Measurements from ENCODE around the gene OCSTAMP.

OCSTAMP gene, protein sequence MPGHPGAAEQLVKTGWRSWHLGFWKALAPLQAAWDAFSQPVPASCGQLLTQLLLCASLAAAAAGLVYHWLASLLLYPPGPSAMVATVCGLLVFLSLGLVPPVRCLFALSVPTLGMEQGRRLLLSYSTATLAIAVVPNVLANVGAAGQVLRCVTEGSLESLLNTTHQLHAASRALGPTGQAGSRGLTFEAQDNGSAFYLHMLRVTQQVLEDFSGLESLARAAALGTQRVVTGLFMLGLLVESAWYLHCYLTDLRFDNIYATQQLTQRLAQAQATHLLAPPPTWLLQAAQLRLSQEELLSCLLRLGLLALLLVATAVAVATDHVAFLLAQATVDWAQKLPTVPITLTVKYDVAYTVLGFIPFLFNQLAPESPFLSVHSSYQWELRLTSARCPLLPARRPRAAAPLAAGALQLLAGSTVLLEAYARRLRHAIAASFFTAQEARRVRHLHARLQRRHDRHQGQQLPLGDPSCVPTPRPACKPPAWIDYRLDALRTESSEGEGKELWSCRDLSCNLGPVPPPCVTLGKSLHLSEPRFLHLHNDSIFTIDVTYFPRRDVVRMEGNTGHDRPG

DNA sequence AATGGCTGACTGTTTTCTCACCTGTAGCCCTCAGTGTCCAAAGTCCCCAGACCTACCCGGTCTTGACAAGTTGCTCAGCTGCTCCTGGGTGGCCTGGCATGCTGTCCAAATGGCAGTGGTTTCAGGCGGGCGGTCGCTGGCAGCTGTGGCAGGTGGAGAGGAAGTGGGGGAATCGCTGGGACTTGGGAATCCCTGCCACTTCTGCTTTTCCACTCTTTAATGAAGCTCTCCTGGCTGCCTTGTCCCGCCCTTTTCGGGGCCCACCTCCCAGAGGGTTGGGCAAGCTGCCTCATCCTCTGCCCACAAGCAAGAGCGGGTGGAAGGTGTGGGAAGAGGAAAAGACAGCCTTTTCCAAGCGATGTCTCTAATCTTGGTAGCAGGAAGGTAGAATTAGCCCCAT is at the start of gene OCSTAMP:
Gene OCSTAMP (minus strand): TSS at position 194 of the 400 bp plus-strand sequence. CDS start 94 bp downstream, at position 100.
- peaks cover 36 to 53% of the 10 kb centered on the region in 2 donors for H3K4me1 Mint-ChIP-seq

DNA sequence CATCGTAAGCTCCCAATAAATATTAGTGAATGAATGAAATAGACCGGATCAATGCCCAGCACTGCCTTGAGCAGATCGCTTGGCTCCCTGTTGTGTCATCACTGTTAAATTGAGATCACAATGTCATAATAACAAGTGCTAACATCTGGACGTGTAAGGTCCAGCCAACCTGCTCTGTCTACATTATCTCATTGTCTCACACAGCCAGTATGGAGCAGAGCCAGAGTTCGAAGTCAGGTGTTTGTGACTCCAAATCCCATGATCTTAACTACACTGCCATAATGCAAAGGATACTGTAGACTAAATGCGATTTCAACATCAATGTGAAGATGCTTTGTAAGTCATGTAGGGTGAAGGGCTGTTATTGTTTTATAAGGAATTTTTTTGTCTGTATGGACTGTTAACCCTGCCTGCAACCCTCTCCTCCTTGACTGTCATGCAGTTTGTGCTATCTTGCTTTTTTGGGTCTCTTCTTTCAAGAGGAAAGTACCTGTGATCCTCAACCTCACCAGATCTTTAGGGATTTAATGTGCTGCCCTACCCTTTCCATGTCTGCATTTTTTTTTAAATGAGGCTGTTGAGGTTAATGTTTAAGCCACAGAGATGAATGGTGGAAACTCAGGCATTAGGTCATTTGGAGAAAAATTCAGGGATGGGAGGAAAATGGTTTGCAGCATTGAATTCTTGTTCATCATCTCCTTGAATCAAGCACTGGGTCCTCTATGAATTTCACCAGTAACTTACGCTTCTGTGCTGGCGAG is 49.0 kb upstream of the OCSTAMP start:
- H3K27ac Mint-ChIP-seq = no peak overlapping the region

More for the DNA sequence above, at the start of gene OCSTAMP:
- ATAC-seq (replicated peaks) (no peak), DNase-seq (no peak)
- H3K4me3 Mint-ChIP-seq = peak within 1 kb of the TSS in 1 of 2 donors; percentile 26
- no peaks in the 10 kb centered on the region for H3K36me3 Mint-ChIP-seq
- no peak within 1 kb of the TSS for H3K27ac Mint-ChIP-seq
- no peaks in the 10 kb centered on the region for H3K9me3 Mint-ChIP-seq
- H3K27me3 Mint-ChIP-seq = no peaks in the 10 kb centered on the region

DNA sequence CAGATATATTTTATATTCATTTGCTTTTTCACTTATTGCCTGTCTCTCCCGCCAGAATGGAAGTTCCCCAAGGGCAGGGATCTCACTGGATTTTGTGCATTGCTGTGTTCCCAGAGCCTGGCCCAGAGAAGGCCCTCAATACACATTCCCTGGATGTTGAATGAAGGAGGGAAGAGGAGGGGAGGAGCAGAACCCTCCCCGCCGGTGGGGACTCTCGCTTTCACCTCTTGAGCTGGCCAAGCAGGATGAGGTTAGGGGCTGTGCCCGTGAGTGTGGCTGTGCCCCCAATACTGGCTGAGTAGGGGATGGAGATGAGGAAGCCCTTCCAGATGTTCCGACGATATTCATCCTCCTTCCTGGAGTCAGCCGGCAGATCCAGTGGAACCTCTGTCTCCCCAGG is 45.5 kb upstream of the OCSTAMP start:
- no peak for DNase-seq
- Mint-ChIP-seq H3K27me3 (peaks cover 32 to 37% of the 10 kb centered on the region in 2 donors), H3K4me3 (no peak overlapping the region), H3K27ac (no peak overlapping the region), H3K4me1 (no peaks in the 10 kb centered on the region), H3K9me3 (peaks cover 0 to 2% of the 10 kb centered on the region in 2 donors), H3K36me3 (no peaks in the 10 kb centered on the region)
- ATAC-seq (replicated peaks) = no peak

More for the DNA sequence above, 49.0 kb upstream of the OCSTAMP start:
- Mint-ChIP-seq H3K4me1 (no peaks in the 10 kb centered on the region), H3K4me3 (no peak overlapping the region), H3K36me3 (no peaks in the 10 kb centered on the region), H3K27me3 (peaks cover 33 to 42% of the 10 kb centered on the region in 2 donors), H3K9me3 (peaks cover 0 to 2% of the 10 kb centered on the region in 2 donors)
- ATAC-seq (replicated peaks) = no peak
- DNase-seq = no peak

GRCh38 chr20:46594725-46595124 is 44.3 kb upstream of the OCSTAMP start:
- H3K4me3 Mint-ChIP-seq = no peak overlapping the region

DNA sequence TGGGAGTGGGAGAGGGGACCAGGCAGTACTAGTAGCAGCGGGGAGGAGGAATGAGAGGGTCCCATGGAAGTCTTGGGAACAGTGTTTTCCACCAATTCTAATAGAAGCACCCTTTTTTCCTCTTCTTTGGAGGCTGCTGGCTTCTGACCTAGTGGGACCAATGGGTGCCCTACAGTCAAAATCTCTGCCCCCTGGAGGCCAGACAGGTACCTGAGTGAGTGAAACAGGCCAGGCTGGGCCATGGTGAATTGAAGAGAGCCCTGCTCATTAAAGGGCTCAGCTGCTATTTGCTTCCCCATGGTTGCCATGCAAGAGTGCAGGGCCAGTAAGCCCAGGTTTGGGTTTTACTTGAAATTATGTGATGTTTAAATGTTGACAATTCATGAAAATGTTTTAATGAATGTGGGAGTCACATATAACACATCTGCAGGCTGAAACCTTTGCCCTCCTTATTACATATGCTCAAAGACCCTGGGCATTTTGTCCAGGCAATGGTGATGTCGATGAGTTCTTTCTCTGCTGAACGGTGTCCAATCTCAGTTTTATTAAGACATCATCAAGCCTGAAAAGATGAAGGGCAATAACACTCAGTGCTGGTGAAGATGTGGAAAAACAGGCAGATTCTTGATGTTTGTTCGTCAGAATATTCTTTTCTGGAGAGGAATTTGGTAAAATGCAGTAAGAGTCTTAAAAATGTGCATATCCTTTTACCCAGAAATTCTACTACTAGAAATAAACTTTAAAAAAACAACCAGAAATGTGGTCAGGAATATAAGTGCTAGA is 42.3 kb upstream of the OCSTAMP start:
- H3K9me3 Mint-ChIP-seq = no peaks in the 10 kb centered on the region

More at GRCh38 chr20:46594725-46595124, 44.3 kb upstream of the OCSTAMP start:
- Mint-ChIP-seq H3K4me1 (no peaks in the 10 kb centered on the region), H3K36me3 (no peaks in the 10 kb centered on the region), H3K27ac (no peak overlapping the region), H3K9me3 (no peaks in the 10 kb centered on the region), H3K27me3 (peaks cover 25 to 27% of the 10 kb centered on the region in 2 donors)
- ATAC-seq (replicated peaks) (no peak), DNase-seq (no peak)

DNA sequence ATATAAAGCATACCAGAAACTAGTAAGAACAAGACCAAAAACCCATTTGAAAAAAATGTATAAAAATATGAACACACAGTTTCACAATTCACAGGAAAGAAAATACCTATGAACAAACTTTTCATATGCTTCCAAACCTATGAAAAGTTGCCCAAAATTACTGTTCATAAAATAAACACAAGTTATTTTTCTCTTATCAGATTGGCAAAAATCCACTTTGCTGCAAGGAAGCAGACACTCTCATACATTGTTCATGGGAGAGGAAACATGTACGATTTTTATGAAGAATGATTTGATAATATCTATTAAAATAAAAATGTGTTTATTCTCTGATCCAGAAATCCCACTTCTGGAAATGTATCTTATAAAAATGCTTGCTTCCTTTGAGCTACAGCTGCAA is 40.0 kb upstream of the OCSTAMP start:
- DNase-seq (no peak), ATAC-seq (replicated peaks) (no peak)
- H3K4me3 Mint-ChIP-seq = no peak overlapping the region
- H3K36me3 Mint-ChIP-seq = no peaks in the 10 kb centered on the region
- H3K27ac Mint-ChIP-seq = no peak overlapping the region
- H3K9me3 Mint-ChIP-seq = no peaks in the 10 kb centered on the region
- H3K27me3 Mint-ChIP-seq = peaks cover 7 to 10% of the 10 kb centered on the region in 2 donors
- H3K4me1 Mint-ChIP-seq = no peaks in the 10 kb centered on the region

More for the DNA sequence above, 42.3 kb upstream of the OCSTAMP start:
- no peak overlapping the region for H3K27ac Mint-ChIP-seq
- no peaks in the 10 kb centered on the region for H3K4me1 Mint-ChIP-seq
- peaks cover 16 to 17% of the 10 kb centered on the region in 2 donors for H3K27me3 Mint-ChIP-seq
- no peaks in the 10 kb centered on the region for H3K36me3 Mint-ChIP-seq
- peak; percentile 61 to 76 for ATAC-seq (replicated peaks)
- no peak for DNase-seq
- H3K4me3 Mint-ChIP-seq = no peak overlapping the region

DNA sequence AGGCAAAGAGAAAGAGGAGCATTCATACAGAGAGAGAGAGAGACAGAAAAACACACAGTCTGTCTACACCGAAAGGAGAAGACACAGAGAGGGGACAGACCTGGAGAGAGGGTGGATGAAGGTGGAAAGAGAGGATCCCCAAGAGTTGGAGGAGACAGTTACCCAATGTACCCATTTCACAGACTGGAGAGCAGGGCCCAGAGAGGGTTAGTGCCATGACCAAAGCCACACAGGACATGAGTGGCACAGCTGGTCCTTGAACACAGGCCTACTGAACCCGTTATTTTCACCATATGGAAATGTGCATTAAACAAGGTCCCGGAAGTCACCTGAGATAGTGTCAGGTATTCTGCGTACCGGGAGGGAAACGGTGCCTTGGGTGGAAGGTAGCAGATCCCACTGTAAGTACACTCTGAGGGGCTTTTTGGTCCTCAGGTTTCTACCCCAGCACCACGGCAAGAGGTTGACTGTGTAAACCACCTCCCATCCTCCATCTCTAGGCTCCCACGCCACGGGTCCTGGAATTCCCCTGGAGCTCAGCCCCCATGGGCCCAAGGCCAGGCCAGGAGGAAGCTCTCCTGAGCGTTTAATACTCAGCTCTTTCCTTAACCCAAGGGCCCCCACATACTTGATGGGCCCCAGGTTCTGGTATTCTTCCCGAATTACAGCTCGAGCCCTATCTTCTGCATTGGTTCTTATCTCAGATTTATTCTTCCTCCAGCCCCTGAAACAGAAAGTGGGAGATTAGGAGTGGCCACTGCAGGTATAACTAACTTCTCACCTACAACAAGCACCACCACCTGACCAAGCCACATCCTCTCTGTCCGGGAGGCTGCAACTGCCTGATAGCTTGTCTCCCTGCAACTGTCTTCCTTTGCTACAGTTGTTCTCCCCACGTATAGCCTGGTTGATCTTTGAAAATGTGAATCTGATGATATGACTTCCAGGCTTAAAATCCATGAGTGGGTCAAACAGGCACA is 38.4 kb upstream of the OCSTAMP start:
- no peak overlapping the region for H3K4me3 Mint-ChIP-seq
- H3K36me3 Mint-ChIP-seq = no peaks in the 10 kb centered on the region
- no peaks in the 10 kb centered on the region for H3K9me3 Mint-ChIP-seq
- no peak for ATAC-seq (replicated peaks)
- peaks cover 0 to 5% of the 10 kb centered on the region in 2 donors for H3K27me3 Mint-ChIP-seq
- H3K27ac Mint-ChIP-seq = no peak overlapping the region
- no peaks in the 10 kb centered on the region for H3K4me1 Mint-ChIP-seq
- no peak for DNase-seq

- Mint-ChIP-seq H3K4me3 (no peak overlapping the region), H3K27me3 (peaks cover 0 to 5% of the 10 kb centered on the region in 2 donors), H3K9me3 (no peaks in the 10 kb centered on the region), H3K36me3 (no peaks in the 10 kb centered on the region), H3K4me1 (no peaks in the 10 kb centered on the region), H3K27ac (no peak overlapping the region)
- DNase-seq = no peak
- no peak for ATAC-seq (replicated peaks)
These were observed 37.5 kb upstream of the OCSTAMP start for GRCh38 chr20:46587986-46588385.

- Mint-ChIP-seq H3K27ac (no peak overlapping the region), H3K27me3 (peaks cover 0 to under 1% of the 10 kb centered on the region in 2 donors), H3K36me3 (no peaks in the 10 kb centered on the region), H3K4me1 (no peaks in the 10 kb centered on the region), H3K9me3 (no peaks in the 10 kb centered on the region), H3K4me3 (no peak overlapping the region)
- no peak for ATAC-seq (replicated peaks)
- no peak for DNase-seq
These were observed 36.3 kb upstream of the OCSTAMP start for GRCh38 chr20:46586724-46587123.

GRCh38 chr20:46584508-46584907 is 34.1 kb upstream of the OCSTAMP start:
- H3K36me3 Mint-ChIP-seq = no peaks in the 10 kb centered on the region
- DNase-seq (no peak), ATAC-seq (replicated peaks) (no peak)
- no peaks in the 10 kb centered on the region for H3K9me3 Mint-ChIP-seq
- H3K4me1 Mint-ChIP-seq = no peaks in the 10 kb centered on the region
- H3K27me3 Mint-ChIP-seq = peaks cover 7 to 13% of the 10 kb centered on the region in 2 donors
- H3K27ac Mint-ChIP-seq = no peak overlapping the region
- no peak overlapping the region for H3K4me3 Mint-ChIP-seq

DNA sequence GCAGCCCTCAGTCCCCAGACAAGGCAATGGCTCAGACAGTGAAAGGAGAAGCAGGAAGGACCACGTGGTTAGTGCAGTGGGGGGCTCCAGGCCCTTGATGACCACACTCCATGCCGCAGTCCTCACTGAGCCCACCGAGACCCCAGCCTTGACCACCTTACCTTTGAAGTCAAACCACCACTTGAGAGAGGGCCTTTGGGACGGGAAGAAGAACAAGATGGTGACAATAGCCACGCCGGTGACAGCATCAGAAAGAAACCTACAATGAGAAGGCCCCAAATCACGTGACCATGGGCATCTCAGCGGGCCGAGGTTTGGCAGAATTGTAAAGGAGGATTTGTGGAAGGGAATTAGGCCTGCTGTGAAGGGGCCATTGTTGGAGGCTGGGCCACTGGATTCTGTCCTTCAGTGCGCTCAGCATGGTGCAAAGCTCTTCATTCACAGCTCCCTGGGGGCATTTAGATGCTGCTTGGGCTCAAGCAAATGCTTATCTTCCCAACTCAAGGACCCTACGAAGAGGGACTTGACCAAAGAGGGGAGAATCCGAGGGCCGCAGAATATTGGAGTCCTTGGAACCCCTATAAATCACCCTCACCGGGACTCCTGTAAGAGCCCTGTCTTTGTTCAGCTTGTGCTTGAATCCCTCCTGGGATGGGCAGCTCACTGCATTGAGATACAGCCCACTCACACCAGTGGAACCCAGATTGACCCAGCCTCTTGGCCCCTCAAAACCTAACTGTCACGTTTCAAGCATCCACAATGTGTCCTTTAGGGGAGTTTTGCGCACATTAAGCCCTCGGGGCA is 33.2 kb upstream of the OCSTAMP start:
- ATAC-seq (replicated peaks) = no peak
- no peak for DNase-seq
- no peaks in the 10 kb centered on the region for H3K4me1 Mint-ChIP-seq
- H3K27ac Mint-ChIP-seq = no peak overlapping the region
- no peaks in the 10 kb centered on the region for H3K36me3 Mint-ChIP-seq
- H3K27me3 Mint-ChIP-seq = peaks cover 16 to 20% of the 10 kb centered on the region in 2 donors
- H3K9me3 Mint-ChIP-seq = no peaks in the 10 kb centered on the region
- no peak overlapping the region for H3K4me3 Mint-ChIP-seq

- ATAC-seq (replicated peaks) (no peak), DNase-seq (no peak)
- no peaks in the 10 kb centered on the region for H3K9me3 Mint-ChIP-seq
- H3K27ac Mint-ChIP-seq = no peak overlapping the region
- H3K4me1 Mint-ChIP-seq = no peaks in the 10 kb centered on the region
- peaks cover 18 to 23% of the 10 kb centered on the region in 2 donors for H3K27me3 Mint-ChIP-seq
- no peak overlapping the region for H3K4me3 Mint-ChIP-seq
- no peaks in the 10 kb centered on the region for H3K36me3 Mint-ChIP-seq
These were observed 32.2 kb upstream of the OCSTAMP start for GRCh38 chr20:46582648-46583047.
